K562 (cell line): Measurements from ENCODE around the gene RAX. TPM values are rescaled to one million over a fixed set of nuclear protein-coding genes. Genes with fewer than 3 reads are reported as not detected.

Experiments
- ATAC-seq: fragments of 200-7000 bp; cut with Tn5 transposase; 3 replicates; pipeline ENCODE4 v1.9.1; 2020; ENCODE audit warnings: moderate library complexity
- BruUV-seq: library from RNA; stranded (reverse); fragments of 400-500 nt; replicated peaks from 2 replicates; lab custom pipeline; 2021; lab: Mats Ljungman, UMichigan
- CTCF ChIA-PET: fragments of 300-600 bp; formaldehyde crosslinking; extraction: SDS; loops from one replicate; lab custom pipeline; 2021; ENCODE audit warnings: low intra/inter-chr PET ratio; lab: Yijun Ruan, JAX
- POLR2A ChIA-PET: fragments of 300-600, 350-650 bp; sonication (Branson Sonifier 250); formaldehyde crosslinking; extraction: SDS; loops from one replicate; lab custom pipeline; 2021; ENCODE audit warnings: antibody characterized with exemption, inconsistent platforms; lab: Yijun Ruan, JAX
- DNase-seq, 4 experiments: peaks; one replicate each; pipeline versions ENCODE4 v3.0.0 to v3.0.0-alpha.2; 2011 to 2018; ENCODE audit warnings: low spot score in 3 of 4, mixed read lengths in 3 of 4; ENCODE audit errors: extremely low read depth in 1 of 4
- FAIRE-seq: peaks from 2 replicates; lab custom pipeline; 2011; peaks lifted over from hg19 to GRCh38; lab: Jason Lieb, UNC
- H2AFZ ChIP-seq: 2 replicates; pipeline ENCODE4 v1.6.0; 2011; ENCODE audit warnings: low read depth, low read length, control low read depth, inconsistent platforms
- H3K27ac ChIP-seq: fragments of 200-600 bp; 3 replicates; pipeline ENCODE4 v1.8.0; 2011; ENCODE audit warnings: low read depth, mild to moderate bottlenecking, control low read depth, inconsistent platforms, low read length, moderate library complexity, mixed read lengths; ENCODE audit errors: extremely low read depth
- H3K27me3 ChIP-seq, 2 experiments: fragments of 300-600 bp in 1 of 2; 2 replicates in 1 of 2; 3 replicates in 1 of 2; pipeline versions ENCODE4 v1.6.0 to v1.8.0; 2011; ENCODE audit warnings: inconsistent platforms in 2 of 2, low read length in 2 of 2, mild to moderate bottlenecking in 1 of 2, mixed read lengths in 1 of 2, moderate library complexity in 1 of 2; ENCODE audit not compliant: control insufficient read depth in 2 of 2, insufficient read depth in 2 of 2
- H3K36me3 ChIP-seq: fragments of 300-600 bp; 3 replicates; pipeline ENCODE4 v1.8.0; 2011; ENCODE audit warnings: mild to moderate bottlenecking, low read length, inconsistent platforms; ENCODE audit not compliant: control insufficient read depth, insufficient read depth
- H3K4me1 ChIP-seq, 2 experiments: fragments of 200-600 bp in 1 of 2; replicated peaks in 1 of 2; 2 replicates in 1 of 2; 3 replicates in 1 of 2; pipeline versions ENCODE4 v1.5.1 to v1.8.0; 2011; ENCODE audit warnings: inconsistent platforms in 2 of 2, low read length in 2 of 2, mild to moderate bottlenecking in 1 of 2, mixed read lengths in 1 of 2, moderate library complexity in 1 of 2; ENCODE audit not compliant: control insufficient read depth in 2 of 2, insufficient read depth in 2 of 2
- H3K4me2 ChIP-seq: 2 replicates; pipeline ENCODE4 v1.6.1; 2011; ENCODE audit warnings: low read length, control low read depth, inconsistent platforms, mixed read lengths; ENCODE audit not compliant: insufficient read depth
- H3K4me3 ChIP-seq: fragments of 200-600 bp; sonication (generic), shearing (Covaris generic); 2 replicates; pipeline ENCODE4 v1.5.1; 2016; ENCODE audit warnings: control low read depth, inconsistent platforms
- H3K79me2 ChIP-seq: fragments of 200-600 bp; 3 replicates; pipeline ENCODE4 v1.8.0; 2011; ENCODE audit warnings: low read length, inconsistent platforms; ENCODE audit not compliant: control insufficient read depth, insufficient read depth
- H3K9ac ChIP-seq, 2 experiments: 2 replicates each; pipeline versions ENCODE4 v1.6.0 to v1.6.1; 2011; ENCODE audit warnings: low read depth in 2 of 2, low read length in 2 of 2, control low read depth in 1 of 2, inconsistent platforms in 1 of 2, mild to moderate bottlenecking in 1 of 2, mixed read lengths in 1 of 2; ENCODE audit not compliant: insufficient read depth in 1 of 2
- H3K9me1 ChIP-seq: one replicate; pipeline ENCODE4 v1.6.0; 2011; ENCODE audit warnings: inconsistent platforms, mild to moderate bottlenecking, low read length, moderate library complexity; ENCODE audit not compliant: control insufficient read depth, insufficient read depth
- H3K9me3 ChIP-seq: replicated peaks from 2 replicates; pipeline ENCODE4 v1.5.1; 2011; ENCODE audit warnings: low read depth, low read length, inconsistent platforms; ENCODE audit not compliant: control insufficient read depth, insufficient read depth
- H4K20me1 ChIP-seq: replicated peaks from 2 replicates; pipeline ENCODE4 v1.6.1; 2011; ENCODE audit warnings: low read length, inconsistent platforms, mixed read lengths; ENCODE audit not compliant: control insufficient read depth, insufficient read depth
- BCOR ChIP-seq: fragments of 450-650 bp; IDR thresholded peaks from 2 replicates; pipeline ENCODE4 v1.6.1; 2016
- DEAF1 ChIP-seq: fragments of 450-650 bp; formaldehyde crosslinking; IDR thresholded peaks from 2 replicates; pipeline ENCODE4 v1.4.0; 2020; ENCODE audit warnings: mild to moderate bottlenecking, moderate library complexity
- POLR2AphosphoS2 ChIP-seq: IDR thresholded peaks from 2 replicates; pipeline ENCODE4 v1.6.1; 2012; ENCODE audit warnings: low read length, improper control_type of control experiment
- RB1 ChIP-seq: fragments of 450-650 bp; IDR thresholded peaks from 2 replicates; pipeline ENCODE4 v1.6.1; 2017; ENCODE audit warnings: low read depth, mild to moderate bottlenecking
- REST ChIP-seq, 2 experiments: fragments of 450-650 bp; formaldehyde crosslinking in 1 of 2; IDR thresholded peaks; 2 replicates each; pipeline versions ENCODE4 v1.4.0 to v1.6.1; 2014 to 2020; ENCODE audit warnings: mild to moderate bottlenecking in 2 of 2, borderline replicate concordance in 1 of 2, low read depth in 1 of 2
- SPI1 ChIP-seq: IDR thresholded peaks from 2 replicates; pipeline ENCODE4 v1.6.1; 2011; ENCODE audit warnings: low read depth, low read length, control low read depth, borderline replicate concordance
- XRCC5 ChIP-seq: fragments of 200-400 bp; formaldehyde crosslinking; IDR thresholded peaks from 2 replicates; pipeline ENCODE4 v1.6.1; 2017; ENCODE audit warnings: low read depth, mild to moderate bottlenecking, low read length
- ZNF282 ChIP-seq: sonication (generic); formaldehyde crosslinking; IDR thresholded peaks from 2 replicates; pipeline ENCODE4 v1.8.1; 2023; ENCODE audit warnings: missing genetic modification reagents
- ZNF77 ChIP-seq: fragments of 250-450 bp; sonication (Bioruptor Pico); IDR thresholded peaks from 2 replicates; pipeline ENCODE4 v1.5.0; 2020
- WGBS: fragments of 100-300 bp; shearing (Covaris generic); methylation state at CpG from one replicate; pipeline ENCODE4 v1.1.6; 2016; ENCODE audit warnings: low coverage, mixed read lengths; ENCODE audit not compliant: insufficient coverage; ENCODE audit errors: missing lambda C conversion rate; 5-methylcytosine and 5-hydroxymethylcytosine counted together
- in situ Hi-C: fragments of 300-500 bp; cut with MboI; formaldehyde crosslinking; loops from 4 replicates; pipeline ENCODE4 v1.15.0; 2018; ENCODE audit warnings: inconsistent platforms, mixed read lengths
- intact Hi-C: fragments of 100-400 bp; cut with micrococcal nuclease; formaldehyde crosslinking; loops from 2 replicates; pipeline ENCODE4 v1.14.2; 2022
- polyA plus RNA-seq, 8 experiments: library from polyadenylated mRNA; depleted of rRNA in 4 of 8; stranded (reverse) in 5 of 8; unstranded in 3 of 8; fragments of >200 nt; fragmentation: Nextera tagmentation in 2 of 8; fragmentation: Illumina TruSeq in 1 of 8; extraction: Ambion mirVana in 2 of 8; extraction: Trizol in 1 of 8; gene quantifications; 2 replicates each; pipeline versions ENCODE4 v1.2.1 to v1.2.3, GENCODE V29; 2011 to 2014; ENCODE audit warnings: inconsistent platforms in 1 of 8, missing spikeins in 1 of 8
- total RNA-seq, 7 experiments: library from RNA; depleted of rRNA in 6 of 7; stranded (reverse); fragments of >200 nt in 6 of 7; fragmentation: Illumina TruSeq in 2 of 7; extraction: Trizol in 2 of 7; gene quantifications; 2 replicates each; pipeline versions ENCODE4 v1.2.1 to v1.2.3, GENCODE V29; 2011 to 2021; ENCODE audit warnings: low replicate concordance in 1 of 7
- TF ChIP-seq, protein P1 (sequence below): fragments of 200-800 bp; sonication (Bioruptor generic); IDR thresholded peaks from 2 replicates; pipeline ENCODE4 v1.6.1; 2017; ENCODE audit warnings: missing genetic modification characterization, missing compliant biosample characterization

The RAX gene
- total and polyA plus RNA-seq, 9 of the 15 experiments (the other 6 are each of a cell fraction or from before 2014, with no cell fraction given): not detected

DNA sequence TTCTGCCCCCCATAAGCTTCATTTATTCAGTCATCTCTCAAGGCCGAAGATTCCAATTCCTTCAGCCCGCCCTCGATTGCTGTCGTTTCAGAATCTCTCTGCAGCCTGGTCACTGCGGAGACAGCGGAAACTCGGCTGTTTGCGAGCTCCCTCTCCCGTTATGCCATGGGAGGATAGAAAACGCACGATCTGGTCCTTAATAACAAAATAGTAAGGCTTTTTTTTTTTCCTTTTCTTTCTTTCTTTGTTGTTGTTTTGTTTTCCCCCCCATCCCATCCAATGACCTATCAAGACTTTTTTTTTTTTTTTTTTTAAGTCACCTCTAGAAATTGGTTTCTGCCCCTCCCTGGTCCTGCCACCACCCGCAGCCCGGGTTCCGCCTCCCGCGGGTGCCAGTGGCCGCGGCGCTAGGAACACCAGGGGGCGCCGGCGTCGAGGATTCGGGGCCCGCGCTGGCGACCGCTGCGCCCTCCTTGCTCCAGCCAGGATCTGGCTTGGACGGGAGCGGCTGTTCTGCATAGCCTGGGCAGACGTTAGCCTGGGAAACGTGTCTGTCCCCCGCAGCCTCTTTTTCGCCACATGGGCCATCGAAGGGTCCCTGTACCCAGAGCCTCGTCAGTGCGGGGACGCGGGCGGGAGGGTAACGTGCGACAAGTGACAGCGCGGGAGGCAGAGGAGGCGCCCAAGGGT, 35.1 kb upstream of the RAX start:
- intact Hi-C loops: loop anchor here (1.0 to 5.0 kb wide), 2 partner anchors 59 to 94 kb away; no protein-coding TSS in a partner anchor
- WGBS: 0% methylated on average over 30 of the region's 46 CpGs
- no peak for FAIRE-seq
- POLR2A ChIA-PET: interaction anchor here (1.3 kb wide), 1 partner anchor 15 kb away, joined by 3 read pairs; no protein-coding TSS in a partner anchor
- peaks cover 0 to 5% of the 10 kb centered on the region in 2 experiments; a peak in 2 of 5 replicates for H3K4me1 ChIP-seq
- H3K4me2 ChIP-seq: peak overlapping the region; percentile 78
- in situ Hi-C loops: no loop called here
- H3K9me3 ChIP-seq: no peaks in the 10 kb centered on the region
- no peaks in the 10 kb centered on the region for H3K36me3 ChIP-seq
- DNase-seq: peak; percentile 67 to 71 (median 68)
- peak; percentile 99 for ATAC-seq
- no peaks in the 10 kb centered on the region for H4K20me1 ChIP-seq
- H3K4me3 ChIP-seq: peak overlapping the region; percentile 28
- H3K79me2 ChIP-seq: no peaks in the 10 kb centered on the region
- peak overlapping the region; percentile 87 for H2AFZ ChIP-seq
- H3K9me1 ChIP-seq: no peaks in the 10 kb centered on the region
- H3K9ac ChIP-seq: peak overlapping the region in 1 of 2 experiments; percentile 81; a peak in 2 of 4 replicates
- BruUV-seq: no TSS peak
- CTCF ChIA-PET: interaction anchor here (0.6 to 2.9 kb wide), 7 partner anchors 15 to 1725 kb away, joined by 3 to 40 read pairs (median 3); no protein-coding TSS in a partner anchor
- H3K27ac ChIP-seq: no peak overlapping the region
- H3K27me3 ChIP-seq: peaks cover 3 to 17% of the 10 kb centered on the region in 2 experiments; a peak in 4 of 5 replicates
- TF ChIP-seq, protein P1, sequence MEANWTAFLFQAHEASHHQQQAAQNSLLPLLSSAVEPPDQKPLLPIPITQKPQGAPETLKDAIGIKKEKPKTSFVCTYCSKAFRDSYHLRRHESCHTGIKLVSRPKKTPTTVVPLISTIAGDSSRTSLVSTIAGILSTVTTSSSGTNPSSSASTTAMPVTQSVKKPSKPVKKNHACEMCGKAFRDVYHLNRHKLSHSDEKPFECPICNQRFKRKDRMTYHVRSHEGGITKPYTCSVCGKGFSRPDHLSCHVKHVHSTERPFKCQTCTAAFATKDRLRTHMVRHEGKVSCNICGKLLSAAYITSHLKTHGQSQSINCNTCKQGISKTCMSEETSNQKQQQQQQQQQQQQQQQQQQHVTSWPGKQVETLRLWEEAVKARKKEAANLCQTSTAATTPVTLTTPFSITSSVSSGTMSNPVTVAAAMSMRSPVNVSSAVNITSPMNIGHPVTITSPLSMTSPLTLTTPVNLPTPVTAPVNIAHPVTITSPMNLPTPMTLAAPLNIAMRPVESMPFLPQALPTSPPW: peak; percentile 19; the same call in 1 of the 2 replicates
- TF ChIP-seq BCOR (peak; percentile 11; the same call in 1 of the 2 replicates), RB1 (0 out of 2 replicates have a peak, but pooled peaks have one; percentile 38), REST (IDR thresholded peaks at IDR 0.05; ENCODE audit: borderline replicate concordance) (peak; percentile 80), REST (CRISPR knock-in tag; IDR thresholded peaks at IDR 0.05; ENCODE audit: low read depth) (no peak), DEAF1 (CRISPR knock-in tag) (peak; percentile 77), POLR2AphosphoS2 (no peak), ZNF282 (CRISPR knock-in tag) (no peak), XRCC5 (0 out of 2 replicates have a peak, but pooled peaks have one; percentile 64), SPI1 (no peak), ZNF77 (CRISPR knock-in tag) (no peak)
